Activated CD4-positive, alpha-beta T cell treated with anti-CD3 and anti-CD28 coated beads, Interleukin-2, Interleukin-4, amounts not matched to agents 100 ng/mL and 50 ng/mL, durations not matched to agents 16 hours and 8 hours (primary cell): ENCODE data around the gene CCDC142.

Experiments
- DNase-seq: peaks from one replicate; pipeline ENCODE4 v3.0.0-alpha.2; 2020; ENCODE audit warnings: low spot score

CCDC142 gene

GRCh38 chr2:74482801-74483674 lies at the start of gene CCDC142, which contains the start of gene TTC31:
Gene CCDC142 (minus strand): TSS chr2:74482998. CDS start chr2:74482837, 161 bp downstream.
Gene TTC31 (plus strand): TSS chr2:74483081. CDS start chr2:74483096, 15 bp downstream.
- DNase-seq: peak; percentile 95

- peak; percentile 38 for DNase-seq
These were observed 49.4 kb upstream of the CCDC142 start for GRCh38 chr2:74532222-74532621.

DNA sequence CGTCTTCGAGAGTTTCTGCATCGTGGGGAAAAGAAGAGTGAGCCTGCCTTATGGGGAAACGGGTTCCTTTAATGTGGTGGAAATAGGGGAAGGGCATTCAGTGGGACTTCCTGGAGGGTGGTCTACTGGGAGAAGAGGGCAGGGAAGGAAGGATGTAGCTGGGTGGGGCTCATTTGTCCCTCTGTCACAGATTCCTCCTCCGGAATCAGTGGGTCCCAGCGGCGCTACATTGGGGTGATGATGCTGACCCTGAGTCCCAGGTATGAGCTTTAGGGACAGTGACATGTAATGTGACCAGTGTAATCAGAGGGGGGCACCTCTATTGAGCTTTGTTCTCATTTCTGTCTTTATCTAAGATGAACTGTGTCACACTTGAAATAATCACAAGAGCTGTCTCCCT lies 48.9 kb upstream of the CCDC142 start:
- no peak for DNase-seq

DNA sequence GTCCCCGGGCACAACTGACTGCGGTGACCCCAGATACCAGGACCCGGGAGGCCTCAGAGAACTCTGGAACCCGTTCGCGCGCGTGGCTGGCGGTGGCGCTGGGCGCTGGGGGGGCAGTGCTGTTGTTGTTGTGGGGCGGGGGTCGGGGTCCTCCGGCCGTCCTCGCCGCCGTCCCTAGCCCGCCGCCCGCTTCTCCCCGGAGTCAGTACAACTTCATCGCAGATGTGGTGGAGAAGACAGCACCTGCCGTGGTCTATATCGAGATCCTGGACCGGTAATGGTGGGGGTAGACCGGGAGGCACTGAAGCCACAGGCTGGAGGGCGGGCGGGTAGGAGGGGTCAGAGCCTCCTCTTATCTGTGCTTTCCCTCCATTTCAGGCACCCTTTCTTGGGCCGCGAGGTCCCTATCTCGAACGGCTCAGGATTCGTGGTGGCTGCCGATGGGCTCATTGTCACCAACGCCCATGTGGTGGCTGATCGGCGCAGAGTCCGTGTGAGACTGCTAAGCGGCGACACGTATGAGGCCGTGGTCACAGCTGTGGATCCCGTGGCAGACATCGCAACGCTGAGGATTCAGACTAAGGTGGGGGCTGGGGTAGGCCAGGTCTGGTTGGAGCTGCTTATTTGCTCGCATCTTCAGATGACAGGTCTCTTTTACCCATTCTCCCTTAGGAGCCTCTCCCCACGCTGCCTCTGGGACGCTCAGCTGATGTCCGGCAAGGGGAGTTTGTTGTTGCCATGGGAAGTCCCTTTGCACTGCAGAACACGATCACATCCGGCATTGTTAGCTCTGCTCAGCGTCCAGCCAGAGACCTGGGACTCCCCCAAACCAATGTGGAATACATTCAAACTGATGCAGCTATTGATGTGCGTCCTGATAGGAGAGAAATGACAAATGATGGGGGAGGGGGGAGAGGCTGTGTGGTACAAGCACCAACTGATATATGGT lies 47.7 kb upstream of the CCDC142 start:
- peak; percentile 75 for DNase-seq

DNA sequence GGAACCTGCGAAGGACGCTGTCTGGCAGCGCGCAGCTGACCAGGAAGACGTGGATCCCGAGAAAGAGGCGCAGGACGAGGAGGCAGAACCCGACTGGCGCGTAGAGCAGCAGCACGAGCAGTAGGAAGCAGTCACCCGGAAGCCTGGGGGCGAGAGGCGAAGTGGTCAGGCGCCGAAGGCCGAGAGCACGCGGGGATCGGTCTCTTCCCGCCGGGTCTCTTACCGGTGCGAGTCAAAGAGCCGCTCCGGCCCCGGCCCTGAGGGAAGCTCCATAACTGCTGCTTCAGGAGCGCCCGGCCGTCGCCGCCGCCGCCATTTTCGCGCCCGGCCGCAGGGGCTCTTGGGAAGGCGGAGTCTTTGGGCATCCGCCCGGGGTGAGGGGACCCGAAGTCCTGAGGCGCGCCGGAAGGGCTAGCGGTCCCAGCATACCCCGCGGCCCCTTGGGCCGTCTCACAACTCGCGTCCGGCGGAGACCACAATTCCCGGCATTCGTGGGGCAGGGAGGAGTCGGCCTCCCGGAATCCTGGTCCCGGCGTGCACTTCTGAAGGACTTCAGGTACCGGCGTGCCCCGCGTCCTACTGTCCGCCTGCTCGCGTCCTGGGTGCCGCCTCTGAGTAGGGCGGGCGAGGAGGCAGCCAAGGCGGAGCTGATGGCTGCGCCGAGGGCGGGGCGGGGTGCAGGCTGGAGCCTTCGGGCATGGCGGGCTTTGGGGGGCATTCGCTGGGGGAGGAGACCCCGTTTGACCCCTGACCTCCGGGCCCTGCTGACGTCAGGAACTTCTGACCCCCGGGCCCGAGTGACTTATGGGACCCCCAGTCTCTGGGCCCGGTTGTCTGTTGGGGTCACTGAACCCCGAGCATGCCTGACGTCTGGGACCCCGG lies 46.8 kb upstream of the CCDC142 start, which contains the start of the genes AUP1 and HTRA2:
Gene AUP1, minus strand, starts transcription at position 350 of the 882 bp plus-strand sequence. Its CDS starts 77 bp downstream, at position 273.
Gene HTRA2, plus strand, starts transcription at position 577 of the 882 bp plus-strand sequence. Its CDS starts 74 bp downstream, at position 651.
- peak; percentile 98 for DNase-seq

- no peak for DNase-seq
These were observed 46.0 kb upstream of the CCDC142 start for GRCh38 chr2:74528600-74529356.

- DNase-seq: no peak
These were observed 44.9 kb upstream of the CCDC142 start for GRCh38 chr2:74527741-74528140.

GRCh38 chr2:74526649-74527230 lies 43.9 kb upstream of the CCDC142 start:
- DNase-seq: no peak

DNA sequence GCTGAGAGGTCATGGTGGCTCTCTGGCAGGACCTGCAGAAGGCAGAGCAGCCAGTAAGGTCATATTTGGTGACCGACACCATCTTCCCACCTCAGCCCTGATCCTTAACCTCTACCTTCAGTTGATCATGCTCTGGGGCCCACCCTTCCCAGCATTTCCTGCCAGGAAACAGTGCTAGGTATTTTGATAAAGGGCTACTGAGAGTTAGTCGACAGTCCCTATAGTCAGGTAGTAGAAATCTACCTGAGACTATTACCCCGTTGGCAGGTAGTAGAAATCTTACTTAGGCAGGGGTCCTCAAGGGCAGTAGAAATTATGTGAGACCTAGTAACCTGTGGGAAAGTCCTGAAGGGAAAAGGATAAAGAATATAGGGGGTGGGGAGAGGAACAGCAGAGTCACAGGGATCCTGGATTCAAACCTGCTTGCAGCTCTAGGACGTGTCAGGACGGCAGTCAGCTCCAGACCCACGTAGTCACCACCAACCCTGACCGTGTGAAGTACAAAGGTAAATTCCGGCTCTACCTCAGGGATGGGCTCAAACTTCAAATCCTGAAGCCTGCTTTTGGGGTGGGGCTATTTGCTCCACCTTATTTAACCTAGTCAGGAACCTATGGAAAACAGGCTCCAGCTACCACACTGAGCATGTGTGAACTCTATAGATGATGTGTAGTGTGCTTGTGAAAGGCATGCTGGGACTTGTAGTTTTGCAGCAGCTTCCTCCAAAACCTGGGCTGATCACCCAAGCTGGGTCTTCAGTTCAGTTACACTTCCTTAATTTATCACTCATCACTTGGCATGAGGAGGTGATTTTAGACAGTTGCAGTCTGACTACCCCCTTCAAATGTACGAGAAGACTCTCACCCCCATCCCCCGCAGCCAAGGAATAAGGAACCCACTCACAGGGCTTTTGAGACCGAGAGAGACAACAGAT lies 43.2 kb upstream of the CCDC142 start, which contains the start of gene DQX1:
Gene DQX1, minus strand, starts transcription at position 515 of the 932 bp plus-strand sequence. Its CDS starts 502 bp downstream, at position 13.
- peak; percentile 52 for DNase-seq

- no peak for DNase-seq
These were observed 42.3 kb upstream of the CCDC142 start for GRCh38 chr2:74524955-74525716.

DNA sequence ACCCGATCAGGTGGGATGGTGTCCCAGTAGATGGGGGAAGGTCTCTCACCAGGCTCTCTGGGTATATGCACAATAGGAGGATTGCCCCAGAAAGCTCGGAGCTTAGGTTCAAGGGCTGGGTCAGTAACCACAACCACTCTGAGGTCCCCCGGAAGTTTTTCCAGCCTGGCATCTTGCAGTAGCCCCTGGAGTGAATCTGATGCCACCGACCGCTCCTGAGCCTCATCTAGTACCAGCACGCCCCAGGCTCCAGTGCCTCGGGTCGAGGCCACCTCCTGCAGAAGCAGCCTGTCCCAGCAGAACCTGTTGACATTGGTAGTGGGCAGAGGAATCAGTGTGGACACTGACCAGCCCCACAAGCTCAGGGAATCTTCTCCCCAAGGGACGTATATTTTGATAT lies 41.2 kb upstream of the CCDC142 start:
- no peak for DNase-seq

GRCh38 chr2:74522516-74522915 lies 39.7 kb upstream of the CCDC142 start:
- DNase-seq: no peak

DNA sequence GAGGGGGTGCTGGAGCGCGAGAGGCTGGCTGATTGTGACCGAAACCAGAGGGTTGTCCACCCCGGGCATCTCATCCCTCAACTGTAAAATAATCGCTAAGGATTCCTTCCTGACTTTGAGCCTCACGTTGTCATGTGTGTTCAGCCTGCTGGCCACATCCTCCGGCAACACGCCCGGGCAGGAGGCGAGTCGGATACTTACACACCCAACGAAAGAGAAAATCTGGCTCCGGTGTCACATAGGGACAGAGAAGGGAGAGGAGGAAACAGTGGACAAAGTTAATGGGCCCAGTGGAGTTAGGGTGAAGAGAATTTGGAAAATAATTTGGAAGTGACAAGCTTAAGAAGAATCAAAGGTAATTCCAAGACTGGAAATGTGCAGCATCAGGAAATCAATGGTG lies 33.9 kb upstream of the CCDC142 start:
- DNase-seq: no peak

GRCh38 chr2:74515981-74516633 lies 33.3 kb upstream of the CCDC142 start:
- DNase-seq: peak; percentile 72

GRCh38 chr2:74515271-74515980 lies 32.6 kb upstream of the CCDC142 start:
- no peak for DNase-seq

DNA sequence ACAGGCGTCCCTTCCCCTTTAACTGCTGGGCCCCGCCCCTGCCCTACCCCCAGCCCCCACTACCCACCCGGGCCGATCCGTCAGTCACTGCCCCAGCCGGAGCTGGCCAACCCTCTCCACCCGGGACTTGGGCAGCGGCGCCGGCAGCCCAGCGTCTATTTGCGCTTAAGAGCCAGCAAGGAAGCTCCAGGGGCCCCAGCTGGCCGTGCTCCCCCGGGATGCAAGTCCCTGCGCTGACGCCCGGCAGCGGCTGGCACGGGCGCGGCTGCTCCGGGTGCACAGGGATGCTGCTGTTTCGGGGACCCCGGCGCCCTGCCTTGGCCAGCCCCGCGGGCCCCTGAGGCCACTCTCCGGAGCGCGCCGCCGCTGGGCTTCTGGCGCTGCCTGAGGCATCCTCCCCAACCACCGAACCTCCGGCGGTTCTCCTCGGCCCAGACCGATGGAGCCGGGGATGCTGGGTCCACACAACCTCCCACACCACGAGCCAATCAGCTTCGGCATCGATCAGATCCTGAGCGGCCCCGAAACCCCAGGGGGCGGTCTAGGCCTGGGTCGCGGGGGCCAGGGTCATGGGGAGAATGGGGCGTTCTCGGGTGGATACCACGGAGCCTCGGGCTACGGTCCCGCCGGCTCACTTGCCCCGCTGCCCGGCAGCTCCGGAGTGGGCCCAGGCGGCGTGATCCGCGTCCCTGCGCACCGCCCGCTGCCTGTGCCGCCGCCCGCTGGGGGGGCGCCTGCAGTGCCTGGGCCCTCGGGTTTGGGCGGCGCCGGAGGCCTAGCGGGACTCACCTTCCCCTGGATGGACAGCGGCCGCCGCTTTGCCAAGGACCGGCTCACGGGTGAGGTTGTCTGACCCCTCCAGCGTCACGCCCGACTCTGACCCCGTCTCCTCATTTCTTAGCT lies 31.8 kb upstream of the CCDC142 start, which contains the start of gene TLX2:
Gene TLX2, plus strand, starts transcription at position 83 of the 903 bp plus-strand sequence. Its CDS starts 357 bp downstream, at position 440.
- no peak for DNase-seq
